GM23248 (cell line): ENCODE measurements around the gene COL6A1. TPM values are rescaled to one million over a fixed set of nuclear protein-coding genes. Genes with fewer than 3 reads are reported as not detected.

Experiments
- DNase-seq: peaks from one replicate; pipeline ENCODE4 v3.0.0-alpha.2; 2015
- H2AFZ ChIP-seq: fragments of 200-600 bp; sonication (generic); 2 replicates; pipeline ENCODE4 v1.6.1; 2016; ENCODE audit warnings: antibody characterized with exemption
- H3F3A ChIP-seq: fragments of 200-600 bp; sonication (generic); 2 replicates; pipeline ENCODE4 v1.6.1; 2016; ENCODE audit warnings: mild to moderate bottlenecking, antibody characterized with exemption, mixed run types; ENCODE audit not compliant: insufficient read depth
- H3K27ac ChIP-seq: fragments of 200-600 bp; sonication (generic); 2 replicates; pipeline ENCODE4 v1.5.1; 2016; ENCODE audit warnings: mild to moderate bottlenecking
- H3K27me3 ChIP-seq: fragments of 200-600 bp; sonication (generic); replicated peaks from 2 replicates; pipeline ENCODE4 v1.6.1; 2016; ENCODE audit warnings: mild to moderate bottlenecking; ENCODE audit not compliant: insufficient read depth
- H3K36me3 ChIP-seq: fragments of 200-600 bp; sonication (generic); 2 replicates; pipeline ENCODE4 v1.6.1; 2016; ENCODE audit warnings: low read depth, mild to moderate bottlenecking
- H3K4me1 ChIP-seq: fragments of 200-600 bp; sonication (generic); 2 replicates; pipeline ENCODE4 v1.6.1; 2016; ENCODE audit warnings: mild to moderate bottlenecking; ENCODE audit not compliant: insufficient read depth
- H3K4me2 ChIP-seq: fragments of 200-600 bp; sonication (generic); one replicate; pipeline ENCODE4 v1.6.1; 2016; ENCODE audit warnings: mild to moderate bottlenecking; ENCODE audit not compliant: unreplicated experiment
- H3K4me3 ChIP-seq: fragments of 200-600 bp; sonication (generic); 2 replicates; pipeline ENCODE4 v1.5.1; 2016; ENCODE audit warnings: mild to moderate bottlenecking
- H3K79me2 ChIP-seq: fragments of 200-600 bp; sonication (generic); 2 replicates; pipeline ENCODE4 v1.6.1; 2016; ENCODE audit warnings: mild to moderate bottlenecking; ENCODE audit not compliant: insufficient read depth
- H3K9ac ChIP-seq: fragments of 200-600 bp; sonication (generic); 2 replicates; pipeline ENCODE4 v1.6.1; 2016; ENCODE audit warnings: mild to moderate bottlenecking
- H3K9me2 ChIP-seq: fragments of 200-600 bp; sonication (generic); 2 replicates; pipeline ENCODE4 v1.6.1; 2016; ENCODE audit warnings: mixed run types, mild to moderate bottlenecking, moderate library complexity; ENCODE audit not compliant: insufficient read depth
- H3K9me3 ChIP-seq: fragments of 200-600 bp; sonication (generic); one replicate; pipeline ENCODE4 v1.6.1; 2017; ENCODE audit warnings: low read depth
- H4K20me1 ChIP-seq: fragments of 200-600 bp; sonication (generic); 2 replicates; pipeline ENCODE4 v1.6.0; 2016; ENCODE audit not compliant: insufficient read depth
- EZH2 ChIP-seq: fragments of 200-600 bp; sonication (generic); IDR thresholded peaks from 2 replicates; pipeline ENCODE4 v1.6.1; 2018; ENCODE audit warnings: antibody characterized with exemption, mild to moderate bottlenecking; ENCODE audit not compliant: insufficient read depth, poor library complexity, severe bottlenecking
- EZH2phosphoT487 ChIP-seq: fragments of 200-600 bp; sonication (generic); IDR thresholded peaks from 2 replicates; pipeline ENCODE4 v1.6.1; 2018; ENCODE audit warnings: antibody characterized with exemption, moderate library complexity, mild to moderate bottlenecking, low read depth; ENCODE audit not compliant: insufficient read depth
- WGBS, 2 experiments: methylation state at CpG; one replicate each; pipeline ENCODE4 v1.1.6; 2015 to 2017; ENCODE audit warnings: low lambda C conversion rate in 2 of 2, low coverage in 1 of 2; ENCODE audit errors: missing lambda C conversion rate in 2 of 2; 5-methylcytosine and 5-hydroxymethylcytosine counted together
- in situ Hi-C: fragments of 300-500 bp; cut with MboI; formaldehyde crosslinking; loops from 2 replicates; pipeline ENCODE4 v1.15.0; 2020
- polyA plus RNA-seq: library from polyadenylated mRNA; unstranded; fragments of >200 nt; fragmentation: Nextera tagmentation; extraction: Ambion mirVana; gene quantifications from 2 replicates; pipeline ENCODE4 v1.2.1, GENCODE V29; 2016
- total RNA-seq: library from RNA; depleted of rRNA; stranded (reverse); fragments of >200 nt; shearing (Covaris generic); gene quantifications from 2 replicates; pipeline ENCODE4 v1.2.3, GENCODE V29; 2014

The COL6A1 gene
- total and polyA plus RNA-seq, 2 experiments from 2014 or later, result 685 to 1,783 TPM

GRCh38 chr21:46036696-46037330, 55.2 kb downstream of the COL6A1 start:
- DNase-seq, result no peak
- H3K79me2 ChIP-seq, result no peaks in the 10 kb centered on the region
- H3K27ac ChIP-seq, result peak overlapping the region; percentile 50; the same call in 1 of the 2 replicates
- in situ Hi-C loops, result no loop called here
- TF ChIP-seq EZH2phosphoT487 (no peak), EZH2 (no peak)
- no peaks in the 10 kb centered on the region for H3K27me3 ChIP-seq
- H2AFZ ChIP-seq, result peak overlapping the region; percentile 64
- H3F3A ChIP-seq, result peaks cover 9% of the 10 kb centered on the region; the same call in 1 of the 2 replicates
- no peaks in the 10 kb centered on the region for H3K9me2 ChIP-seq
- WGBS, 2 experiments, result 72 to 88% methylated on average over 21 to 30 of the region's 30 CpGs
- H3K4me1 ChIP-seq, result peaks cover 25% of the 10 kb centered on the region
- H3K4me2 ChIP-seq, result no peak overlapping the region
- H3K9me3 ChIP-seq, result no peaks in the 10 kb centered on the region
- H3K36me3 ChIP-seq, result no peaks in the 10 kb centered on the region
- H4K20me1 ChIP-seq, result no peaks in the 10 kb centered on the region
- H3K9ac ChIP-seq, result peak overlapping the region; percentile 64
- no peak overlapping the region for H3K4me3 ChIP-seq

GRCh38 chr21:46037331-46038325, 56.1 kb downstream of the COL6A1 start:
- no peaks in the 10 kb centered on the region for H3K79me2 ChIP-seq
- no peaks in the 10 kb centered on the region for H3K36me3 ChIP-seq
- no peaks in the 10 kb centered on the region for H4K20me1 ChIP-seq
- WGBS, 2 experiments, result 95 to 97% methylated on average over 50 to 52 of the region's 52 CpGs
- H3K9me2 ChIP-seq, result no peaks in the 10 kb centered on the region
- H3K4me3 ChIP-seq, result no peak overlapping the region
- H3K27ac ChIP-seq, result peak overlapping the region; percentile 85; the same call in 1 of the 2 replicates
- no peak overlapping the region for H3K4me2 ChIP-seq
- DNase-seq, result no peak
- no peak for TF ChIP-seq EZH2phosphoT487
- no peak for TF ChIP-seq EZH2
- H3K9me3 ChIP-seq, result no peaks in the 10 kb centered on the region
- H3K4me1 ChIP-seq, result peaks cover 25% of the 10 kb centered on the region
- H2AFZ ChIP-seq, result no peak overlapping the region
- peak overlapping the region; percentile 75; the same call in 1 of the 2 replicates for H3K9ac ChIP-seq
- H3F3A ChIP-seq, result peaks cover 9% of the 10 kb centered on the region; the same call in 1 of the 2 replicates
- H3K27me3 ChIP-seq, result no peaks in the 10 kb centered on the region
- in situ Hi-C loops, result no loop called here

DNA sequence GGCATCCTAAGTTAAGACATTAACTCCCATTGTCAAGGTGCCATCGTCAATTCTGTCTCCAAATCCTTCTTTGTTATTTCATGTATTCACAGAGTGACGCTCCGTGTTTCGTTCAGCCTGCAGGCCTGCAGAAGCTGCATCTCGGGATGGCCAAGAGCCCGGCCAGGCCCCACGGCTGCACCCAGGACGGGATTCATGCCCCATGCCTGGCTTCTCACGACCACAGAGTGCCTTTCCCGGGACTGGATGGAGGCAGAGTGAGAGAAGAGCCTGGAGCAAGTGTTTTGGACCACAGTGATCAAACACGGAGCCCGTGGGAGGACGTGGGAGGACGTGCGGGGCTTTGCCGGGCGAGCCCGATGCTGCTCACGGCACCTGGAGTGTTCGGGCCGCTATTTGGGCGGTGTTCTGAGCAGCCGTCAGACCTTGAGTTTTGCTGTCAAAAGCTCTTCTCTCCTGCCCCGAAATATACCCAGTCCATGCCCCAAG, 56.8 kb downstream of the COL6A1 start:
- Histone ChIP-seq H3K79me2 (no peaks in the 10 kb centered on the region), H3K4me2 (no peak overlapping the region), H3K4me3 (no peak overlapping the region), H3K9ac (peak overlapping the region; percentile 75), H3K36me3 (no peaks in the 10 kb centered on the region), H3K27me3 (no peaks in the 10 kb centered on the region), H3F3A (peaks cover 9% of the 10 kb centered on the region; the same call in 1 of the 2 replicates), H3K9me3 (no peaks in the 10 kb centered on the region), H3K4me1 (peaks cover 25% of the 10 kb centered on the region), H3K27ac (peak overlapping the region; percentile 85), H3K9me2 (no peaks in the 10 kb centered on the region), H2AFZ (peak overlapping the region; percentile 12; the same call in 1 of the 2 replicates), H4K20me1 (no peaks in the 10 kb centered on the region)
- 80 to 85% methylated on average over 24 of the region's 24 CpGs for WGBS, 2 experiments
- TF ChIP-seq EZH2, result no peak
- no peak for TF ChIP-seq EZH2phosphoT487
- no peak for DNase-seq
- in situ Hi-C loops, result no loop called here

- H4K20me1 ChIP-seq, result no peaks in the 10 kb centered on the region
- H3F3A ChIP-seq, result peaks cover 9% of the 10 kb centered on the region; the same call in 1 of the 2 replicates
- H2AFZ ChIP-seq, result peak overlapping the region; percentile 12; the same call in 1 of the 2 replicates
- H3K4me1 ChIP-seq, result peaks cover 25% of the 10 kb centered on the region
- WGBS, 2 experiments, result 5 to 8% methylated on average over 22 of the region's 23 CpGs
- H3K9ac ChIP-seq, result peak overlapping the region; percentile 75
- DNase-seq, result peak; percentile 97
- H3K79me2 ChIP-seq, result no peaks in the 10 kb centered on the region
- H3K4me3 ChIP-seq, result no peak overlapping the region
- no peaks in the 10 kb centered on the region for H3K9me3 ChIP-seq
- no peaks in the 10 kb centered on the region for H3K36me3 ChIP-seq
- in situ Hi-C loops, result no loop called here
- H3K4me2 ChIP-seq, result peak overlapping the region; percentile 60
- H3K27ac ChIP-seq, result peak overlapping the region; percentile 85
- no peaks in the 10 kb centered on the region for H3K9me2 ChIP-seq
- no peak for TF ChIP-seq EZH2phosphoT487
- no peak for TF ChIP-seq EZH2
- H3K27me3 ChIP-seq, result no peaks in the 10 kb centered on the region
Measured at GRCh38 chr21:46038871-46039397, 57.4 kb downstream of the COL6A1 start.
